ENCODE measurements around the gene TCF25.

TCF25 gene

GRCh38 chr16:89880477-89881367 is 7.3 kb downstream of the TCF25 start:
- DNase-seq (ENCODE audit: low read depth), result no peak

- DNase-seq (ENCODE audit: low read depth), result no peak
These were observed 8.0 kb downstream of the TCF25 start for GRCh38 chr16:89881368-89881730.

GRCh38 chr16:89883346-89884040 is 10.1 kb downstream of the TCF25 start:
- DNase-seq (ENCODE audit: low read depth), result no peak

GRCh38 chr16:89884041-89884421 is 10.6 kb downstream of the TCF25 start:
- DNase-seq (ENCODE audit: low read depth), result no peak

GRCh38 chr16:89887243-89887642 is 13.9 kb downstream of the TCF25 start:
- DNase-seq (ENCODE audit: low read depth), result no peak

- DNase-seq (ENCODE audit: low read depth), result no peak
These were observed 16.8 kb downstream of the TCF25 start for GRCh38 chr16:89890200-89890599.

- DNase-seq (ENCODE audit: low read depth), result no peak
These were observed 17.7 kb downstream of the TCF25 start for GRCh38 chr16:89890886-89891657.

- no peak for DNase-seq (ENCODE audit: low read depth)
These were observed 18.8 kb downstream of the TCF25 start for GRCh38 chr16:89892055-89892630.

GRCh38 chr16:89892635-89893034 is 19.2 kb downstream of the TCF25 start:
- no peak for DNase-seq (ENCODE audit: low read depth)

GRCh38 chr16:89893642-89894548 is 20.5 kb downstream of the TCF25 start:
- DNase-seq (ENCODE audit: low read depth), result no peak

GRCh38 chr16:89895482-89896250 is 22.3 kb downstream of the TCF25 start:
- no peak for DNase-seq (ENCODE audit: low read depth)

GRCh38 chr16:89897204-89897603 is 23.8 kb downstream of the TCF25 start:
- no peak for DNase-seq (ENCODE audit: low read depth)

GRCh38 chr16:89898201-89898967 is 25.0 kb downstream of the TCF25 start:
- DNase-seq (ENCODE audit: low read depth), result no peak

GRCh38 chr16:89899879-89900481 is 26.6 kb downstream of the TCF25 start:
- DNase-seq (ENCODE audit: low read depth), result no peak

- DNase-seq (ENCODE audit: low read depth), result no peak
These were observed 27.5 kb downstream of the TCF25 start for GRCh38 chr16:89900885-89901284.

- no peak for DNase-seq (ENCODE audit: low read depth)
These were observed 29.6 kb downstream of the TCF25 start for GRCh38 chr16:89902980-89903379.

GRCh38 chr16:89903908-89904515 is 30.6 kb downstream of the TCF25 start:
- DNase-seq (ENCODE audit: low read depth), result no peak

- no peak for DNase-seq (ENCODE audit: low read depth)
These were observed 31.5 kb downstream of the TCF25 start for GRCh38 chr16:89904606-89905510.

Measured in HS-5 (cell line).